PFSK-1 (cell line): ENCODE data around the gene CCR8.

ENCODE experiments used
- FOXP2 ChIP-seq: optimal IDR thresholded peaks from 2 replicates; pipeline ENCODE3; 2011; ENCODE audit warnings: borderline replicate concordance, control low read depth, inconsistent platforms; ENCODE audit not compliant: insufficient read depth; ENCODE audit errors: extremely low read length, extremely low read depth
- POLR2AphosphoS5 ChIP-seq: IDR thresholded peaks from 2 replicates; pipeline ENCODE4 v1.6.1; 2012; ENCODE audit warnings: low read depth, mild to moderate bottlenecking, control low read depth, low read length, moderate library complexity
- REST ChIP-seq, 2 experiments: IDR thresholded peaks; 2 replicates each; pipeline versions ENCODE4 v1.6.1 to v1.8.0; 2011 to 2012; ENCODE audit warnings: low read depth in 2 of 2, low read length in 2 of 2, control low read depth in 1 of 2, inconsistent platforms in 1 of 2, mild to moderate bottlenecking in 1 of 2, moderate library complexity in 1 of 2; ENCODE audit not compliant: insufficient read depth in 1 of 2
- SIN3A ChIP-seq: IDR thresholded peaks from 2 replicates; pipeline ENCODE4 v1.6.1; 2012; ENCODE audit warnings: mild to moderate bottlenecking, low read length, moderate library complexity, borderline replicate concordance; ENCODE audit not compliant: insufficient read depth
- TAF1 ChIP-seq: IDR thresholded peaks from 2 replicates; pipeline ENCODE4 v1.6.1; 2012; ENCODE audit warnings: low read length, control low read depth, borderline replicate concordance; ENCODE audit not compliant: insufficient read depth

The CCR8 gene

GRCh38 chr3:39282057-39282456, 47.5 kb upstream of the CCR8 start:
- TF ChIP-seq SIN3A (no peak), TAF1 (no peak), POLR2AphosphoS5 (no peak), REST (IDR thresholded peaks at IDR 0.05; ENCODE audit: insufficient read depth in 1 of 2, low read depth in 2 of 2, low read length in 2 of 2) (no peak), FOXP2 (no peak)

GRCh38 chr3:39284457-39284881, 45.0 kb upstream of the CCR8 start:
- no peak for TF ChIP-seq POLR2AphosphoS5
- no peak for TF ChIP-seq FOXP2
- no peak for TF ChIP-seq TAF1
- TF ChIP-seq REST (IDR thresholded peaks at IDR 0.05; ENCODE audit: insufficient read depth in 1 of 2, low read depth in 2 of 2, low read length in 2 of 2), result no peak
- TF ChIP-seq SIN3A, result no peak

GRCh38 chr3:39285332-39285731, 44.2 kb upstream of the CCR8 start:
- no peak for TF ChIP-seq POLR2AphosphoS5
- TF ChIP-seq REST (IDR thresholded peaks at IDR 0.05; ENCODE audit: insufficient read depth in 1 of 2, low read depth in 2 of 2, low read length in 2 of 2), result no peak
- no peak for TF ChIP-seq TAF1
- no peak for TF ChIP-seq FOXP2

GRCh38 chr3:39286771-39287170, 42.7 kb upstream of the CCR8 start:
- TF ChIP-seq FOXP2 (no peak), TAF1 (no peak), REST (IDR thresholded peaks at IDR 0.05; ENCODE audit: insufficient read depth in 1 of 2, low read depth in 2 of 2, low read length in 2 of 2) (no peak), POLR2AphosphoS5 (no peak)

- TF ChIP-seq TAF1, result no peak
Observed at GRCh38 chr3:39287216-39288164, 42.0 kb upstream of the CCR8 start.
